ENCODE data around the gene ZACN. TPM values are rescaled to one million over a fixed set of nuclear protein-coding genes. Genes with fewer than 3 reads are reported as not detected.
A peak's percentile ranks its signal among the peaks of the same experiment; 100 is the strongest.

ZACN gene
- total RNA-seq, 1 donor from 2014 or later, result not detected

DNA sequence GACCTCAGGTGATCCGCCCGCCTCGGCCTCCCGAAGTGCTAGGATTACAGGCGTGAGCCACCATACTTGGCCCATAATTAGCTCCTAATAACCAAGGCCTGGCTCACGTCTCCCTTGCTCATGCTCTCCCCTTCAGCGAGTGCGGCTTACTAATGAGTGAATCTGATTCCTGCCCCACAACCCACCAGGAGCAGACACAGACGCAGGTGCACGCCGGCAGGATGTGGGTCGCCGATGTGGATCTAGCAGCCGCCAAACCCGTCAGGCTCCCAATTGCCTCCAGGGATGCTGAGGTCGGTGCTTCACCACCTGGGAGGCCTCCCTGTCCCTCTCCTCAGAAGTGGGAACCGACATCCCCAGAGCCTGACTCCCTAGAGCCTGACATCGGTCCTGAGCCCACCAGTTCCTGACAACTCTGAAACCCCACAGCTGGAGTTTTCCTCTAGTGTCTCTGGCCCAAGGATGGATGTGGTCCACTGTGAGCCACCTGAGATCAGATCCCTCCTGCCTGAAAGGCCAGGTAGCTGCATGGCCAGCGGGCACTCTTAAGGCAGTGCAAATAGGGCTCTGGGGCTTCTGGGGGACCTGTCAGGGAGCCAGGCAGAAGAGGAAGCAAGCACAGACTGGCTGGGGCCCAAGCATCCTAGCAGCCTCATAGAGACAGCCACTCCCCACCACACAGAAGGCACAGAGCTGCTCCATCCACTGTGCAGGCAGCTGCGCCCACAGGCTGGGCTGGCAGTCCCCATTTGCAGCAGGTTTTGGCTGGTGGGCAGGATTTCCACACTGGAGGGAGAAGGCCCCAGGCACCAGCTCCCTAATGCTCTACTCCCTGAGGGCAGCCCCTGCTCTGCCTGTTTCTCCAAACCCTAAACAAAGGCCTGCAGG, 13.8 kb downstream of the ZACN start:
- Histone ChIP-seq H3K36me3 (peaks cover 98% of the 10 kb centered on the region), H3K27me3 (no peaks in the 10 kb centered on the region), H3K9me3 (no peaks in the 10 kb centered on the region), H3K4me1 (no peaks in the 10 kb centered on the region), H3K4me3 (no peak overlapping the region), H3K27ac (no peak overlapping the region)
- intact Hi-C loops (cut with DNase I), result no loop called here
- TF ChIP-seq, protein P1, sequence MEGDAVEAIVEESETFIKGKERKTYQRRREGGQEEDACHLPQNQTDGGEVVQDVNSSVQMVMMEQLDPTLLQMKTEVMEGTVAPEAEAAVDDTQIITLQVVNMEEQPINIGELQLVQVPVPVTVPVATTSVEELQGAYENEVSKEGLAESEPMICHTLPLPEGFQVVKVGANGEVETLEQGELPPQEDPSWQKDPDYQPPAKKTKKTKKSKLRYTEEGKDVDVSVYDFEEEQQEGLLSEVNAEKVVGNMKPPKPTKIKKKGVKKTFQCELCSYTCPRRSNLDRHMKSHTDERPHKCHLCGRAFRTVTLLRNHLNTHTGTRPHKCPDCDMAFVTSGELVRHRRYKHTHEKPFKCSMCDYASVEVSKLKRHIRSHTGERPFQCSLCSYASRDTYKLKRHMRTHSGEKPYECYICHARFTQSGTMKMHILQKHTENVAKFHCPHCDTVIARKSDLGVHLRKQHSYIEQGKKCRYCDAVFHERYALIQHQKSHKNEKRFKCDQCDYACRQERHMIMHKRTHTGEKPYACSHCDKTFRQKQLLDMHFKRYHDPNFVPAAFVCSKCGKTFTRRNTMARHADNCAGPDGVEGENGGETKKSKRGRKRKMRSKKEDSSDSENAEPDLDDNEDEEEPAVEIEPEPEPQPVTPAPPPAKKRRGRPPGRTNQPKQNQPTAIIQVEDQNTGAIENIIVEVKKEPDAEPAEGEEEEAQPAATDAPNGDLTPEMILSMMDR (IDR thresholded peaks at IDR 0.05), result no peak
- ATAC-seq (no peak), DNase-seq (no peak)

DNA sequence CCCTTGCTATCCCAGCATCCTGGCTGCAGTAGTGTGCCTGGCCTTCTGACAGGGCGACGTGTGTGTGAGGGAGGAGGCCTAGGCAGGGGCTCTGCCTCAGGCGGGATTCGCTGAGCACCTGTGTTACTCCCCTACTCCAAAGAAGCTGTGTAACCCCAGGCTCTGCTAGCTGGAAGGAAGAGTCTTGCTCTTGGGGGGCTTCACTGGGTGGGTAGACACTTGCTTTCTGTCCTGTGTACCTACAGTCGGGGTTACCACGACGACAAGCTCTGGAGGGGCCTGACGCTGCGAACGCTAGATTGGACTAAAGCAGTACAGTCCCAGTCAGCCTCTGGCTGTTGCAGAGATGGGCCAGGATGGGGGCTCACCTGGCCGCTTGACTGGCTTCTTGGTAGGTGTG, 15.1 kb downstream of the ZACN start:
- Histone ChIP-seq H3K36me3 (peaks cover 95% of the 10 kb centered on the region), H3K4me1 (no peaks in the 10 kb centered on the region), H3K4me3 (no peak overlapping the region), H3K9me3 (no peaks in the 10 kb centered on the region), H3K27me3 (no peaks in the 10 kb centered on the region), H3K27ac (no peak overlapping the region)
- TF ChIP-seq, protein P1 (IDR thresholded peaks at IDR 0.05), result no peak
- no peak for ATAC-seq
- intact Hi-C loops (cut with DNase I), result no loop called here
- no peak for DNase-seq

DNA sequence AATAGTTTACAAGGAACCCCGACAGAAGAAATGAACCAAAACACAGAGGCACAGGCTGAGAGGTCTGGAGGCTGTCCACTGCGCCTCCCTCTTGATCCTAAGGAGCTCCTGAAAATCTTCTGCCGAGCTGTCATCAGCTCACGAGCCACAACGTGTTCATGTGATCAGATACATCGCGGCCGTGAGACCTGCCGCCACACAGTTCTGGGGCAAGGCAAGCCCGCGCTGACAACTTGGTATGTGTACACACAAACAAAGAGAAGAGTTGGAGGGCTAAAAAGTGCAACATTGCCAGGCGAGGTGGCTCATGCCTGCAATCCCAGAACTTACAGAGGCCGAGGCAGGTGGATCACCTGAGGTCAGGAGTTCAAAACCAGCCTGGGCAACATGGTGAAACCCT, 17.0 kb downstream of the ZACN start:
- DNase-seq (no peak), ATAC-seq (no peak)
- Histone ChIP-seq H3K9me3 (no peaks in the 10 kb centered on the region), H3K27ac (no peak overlapping the region), H3K4me1 (no peaks in the 10 kb centered on the region), H3K27me3 (no peaks in the 10 kb centered on the region), H3K4me3 (no peak overlapping the region), H3K36me3 (peaks cover 95% of the 10 kb centered on the region)
- TF ChIP-seq, protein P1 (IDR thresholded peaks at IDR 0.05), result no peak
- intact Hi-C loops (cut with DNase I), result no loop called here

DNA sequence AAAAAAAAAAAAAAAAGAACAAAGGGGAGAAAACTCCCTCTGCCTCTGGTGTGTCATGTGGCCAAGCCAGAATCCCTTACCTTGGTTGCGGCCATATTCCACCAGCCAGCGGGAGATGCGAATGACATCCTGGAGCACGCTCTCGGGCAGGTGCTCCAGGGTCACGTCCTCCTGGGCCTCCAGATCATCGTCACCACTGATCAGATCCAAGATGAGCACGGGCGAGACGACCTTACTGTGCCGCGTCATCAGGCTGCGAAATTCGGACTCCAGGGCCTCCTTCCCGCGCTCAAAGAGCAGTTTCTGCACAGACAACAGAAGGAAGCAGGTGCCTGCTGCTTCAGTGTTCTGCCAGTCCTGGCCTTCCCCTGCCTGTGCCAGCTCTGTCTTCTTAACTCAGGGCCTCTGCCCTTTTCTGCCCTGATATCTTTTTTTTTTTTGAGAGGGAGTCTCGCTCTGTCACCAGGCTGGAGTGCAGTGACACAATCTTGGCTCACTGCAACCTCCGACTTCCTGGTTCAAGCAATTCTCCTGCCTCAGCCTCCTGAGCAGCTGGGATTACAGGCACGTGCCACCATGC, 18.8 kb downstream of the ZACN start:
- no peak overlapping the region for H3K4me3 ChIP-seq
- H3K9me3 ChIP-seq, result no peaks in the 10 kb centered on the region
- TF ChIP-seq, protein P1 (IDR thresholded peaks at IDR 0.05), result no peak
- peaks cover 7% of the 10 kb centered on the region for H3K4me1 ChIP-seq
- intact Hi-C loops (cut with DNase I), result no loop called here
- no peak overlapping the region for H3K27ac ChIP-seq
- H3K27me3 ChIP-seq, result no peaks in the 10 kb centered on the region
- no peak for DNase-seq
- peaks cover 88% of the 10 kb centered on the region for H3K36me3 ChIP-seq
- ATAC-seq, result no peak

DNA sequence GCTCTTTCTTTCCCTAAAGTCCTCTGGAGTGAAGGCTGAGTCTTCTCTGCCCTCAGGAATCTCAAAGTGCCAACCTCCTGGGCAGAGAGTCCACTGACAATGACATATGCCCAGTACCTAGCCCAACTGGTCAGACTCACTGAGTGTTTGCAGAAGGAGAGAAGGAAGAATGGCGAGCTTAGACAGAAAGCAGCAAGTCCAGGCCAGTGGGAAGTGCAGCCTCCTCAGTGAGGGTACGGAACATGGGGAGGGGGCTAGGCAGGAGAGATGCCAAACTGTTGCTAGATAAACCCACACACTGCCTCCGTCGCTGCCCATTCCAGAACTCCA, 23.9 kb downstream of the ZACN start:
- Histone ChIP-seq H3K27me3 (no peaks in the 10 kb centered on the region), H3K4me3 (peak overlapping the region; percentile 93), H3K27ac (peak overlapping the region; percentile 86), H3K36me3 (peaks cover 37% of the 10 kb centered on the region), H3K9me3 (no peaks in the 10 kb centered on the region), H3K4me1 (peaks cover 15% of the 10 kb centered on the region)
- TF ChIP-seq, protein P1 (IDR thresholded peaks at IDR 0.05), result no peak
- DNase-seq (no peak), ATAC-seq (peak; percentile 3)
- intact Hi-C loops (cut with DNase I), result no loop called here
